ENCODE data around the gene CHD5. TPM values are rescaled to one million over a fixed set of nuclear protein-coding genes. Genes with fewer than 3 reads are reported as not detected.

Gene CHD5
- total RNA-seq, 4 donors from 2014 or later: 0.30 TPM; not detected in 3

DNA sequence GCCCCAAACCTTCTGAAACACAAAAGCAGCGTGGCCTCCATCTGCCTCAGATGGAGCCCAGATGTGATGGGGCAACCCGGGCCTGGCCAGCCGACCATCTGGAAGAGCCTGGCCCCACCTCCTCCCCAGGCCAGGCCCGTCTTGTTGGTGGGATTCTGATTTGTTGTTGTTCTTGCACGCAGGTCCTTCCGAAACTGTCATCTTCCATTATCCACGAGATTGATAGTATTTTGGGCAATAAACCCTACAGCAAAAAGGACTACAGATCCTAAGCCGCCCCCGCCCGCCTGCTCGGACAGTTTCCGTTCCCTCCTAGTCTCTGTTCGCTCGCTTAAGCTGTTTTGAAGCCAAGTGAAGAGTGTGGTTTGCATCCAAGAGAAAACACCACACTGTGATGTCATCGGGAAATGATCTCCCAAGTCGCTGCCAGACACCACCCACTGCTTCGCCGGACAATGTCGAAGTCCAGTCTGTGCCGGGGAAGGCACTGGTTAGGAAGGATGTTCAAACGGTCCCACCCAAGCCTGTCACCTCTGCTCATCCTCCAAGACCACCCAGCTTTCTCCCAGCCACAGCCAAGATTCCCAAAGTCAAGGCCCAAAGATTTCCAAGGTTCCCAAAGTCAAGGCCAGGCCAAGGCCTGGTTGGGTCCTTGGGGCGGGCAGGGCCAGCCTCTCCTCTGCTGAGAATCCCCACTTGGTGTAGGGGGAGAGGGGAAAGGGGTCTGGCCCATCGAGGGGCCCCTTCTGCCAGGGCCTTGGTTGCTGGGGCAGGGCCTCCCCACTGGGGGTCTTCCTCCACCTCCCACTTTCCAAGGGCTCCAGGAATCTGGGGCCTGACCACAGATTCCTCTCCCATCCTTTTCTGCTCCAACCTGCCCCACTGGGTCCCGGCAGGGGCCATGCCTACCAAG, 81.6 kb downstream of the CHD5 start:
- Histone ChIP-seq H3K27ac (no peak overlapping the region), H3K36me3 (peaks cover 0 to 21% (median 0%) of the 10 kb centered on the region in 3 donors), H3K9me3 (no peaks in the 10 kb centered on the region), H3K4me1 (no peaks in the 10 kb centered on the region), H3K4me3 (no peak overlapping the region), H3K27me3 (peaks cover 0 to 14% of the 10 kb centered on the region in 2 donors)
- 55 to 63% methylated on average over 13 to 24 of the region's 24 CpGs for WGBS, 2 donors
- peak in 1 of 2 donors; percentile 11 for TF ChIP-seq EP300 (IDR thresholded peaks at IDR 0.05)
- no peak for TF ChIP-seq POLR2A (IDR thresholded peaks at IDR 0.05)
- TF ChIP-seq, protein P1, sequence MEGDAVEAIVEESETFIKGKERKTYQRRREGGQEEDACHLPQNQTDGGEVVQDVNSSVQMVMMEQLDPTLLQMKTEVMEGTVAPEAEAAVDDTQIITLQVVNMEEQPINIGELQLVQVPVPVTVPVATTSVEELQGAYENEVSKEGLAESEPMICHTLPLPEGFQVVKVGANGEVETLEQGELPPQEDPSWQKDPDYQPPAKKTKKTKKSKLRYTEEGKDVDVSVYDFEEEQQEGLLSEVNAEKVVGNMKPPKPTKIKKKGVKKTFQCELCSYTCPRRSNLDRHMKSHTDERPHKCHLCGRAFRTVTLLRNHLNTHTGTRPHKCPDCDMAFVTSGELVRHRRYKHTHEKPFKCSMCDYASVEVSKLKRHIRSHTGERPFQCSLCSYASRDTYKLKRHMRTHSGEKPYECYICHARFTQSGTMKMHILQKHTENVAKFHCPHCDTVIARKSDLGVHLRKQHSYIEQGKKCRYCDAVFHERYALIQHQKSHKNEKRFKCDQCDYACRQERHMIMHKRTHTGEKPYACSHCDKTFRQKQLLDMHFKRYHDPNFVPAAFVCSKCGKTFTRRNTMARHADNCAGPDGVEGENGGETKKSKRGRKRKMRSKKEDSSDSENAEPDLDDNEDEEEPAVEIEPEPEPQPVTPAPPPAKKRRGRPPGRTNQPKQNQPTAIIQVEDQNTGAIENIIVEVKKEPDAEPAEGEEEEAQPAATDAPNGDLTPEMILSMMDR (IDR thresholded peaks at IDR 0.05): no peak
- DNase-seq (ENCODE audit: low spot score in 2 of 2): peak; percentile 27 to 36

DNA sequence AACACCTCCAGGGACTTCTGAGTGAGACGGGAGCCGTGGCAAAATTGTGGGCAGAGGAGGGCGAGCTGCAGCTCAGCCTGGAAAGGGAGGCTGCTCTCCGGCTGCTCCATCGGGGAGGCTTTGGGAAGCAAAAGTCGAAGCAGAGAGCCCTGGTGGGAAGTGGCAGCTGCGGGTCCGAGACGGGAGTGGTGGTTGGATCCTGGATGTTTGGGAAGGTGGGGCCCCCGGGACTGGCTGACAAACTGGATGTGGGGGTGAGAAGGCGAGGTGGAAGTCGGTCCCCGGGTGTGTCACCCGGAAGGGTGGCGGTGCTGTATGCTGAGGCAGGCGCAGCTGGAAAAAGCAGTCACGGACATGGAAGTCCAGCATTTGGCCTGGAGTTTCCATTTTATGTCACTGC, 82.3 kb downstream of the CHD5 start:
- WGBS, 2 donors: 83% methylated on average over 17 of the region's 17 CpGs
- Histone ChIP-seq H3K36me3 (peaks cover 0 to 23% (median 0%) of the 10 kb centered on the region in 3 donors), H3K4me1 (no peaks in the 10 kb centered on the region), H3K4me3 (no peak overlapping the region), H3K9me3 (no peaks in the 10 kb centered on the region), H3K27ac (no peak overlapping the region), H3K27me3 (peaks cover 0 to 7% of the 10 kb centered on the region in 2 donors)
- TF ChIP-seq, protein P1 (IDR thresholded peaks at IDR 0.05): no peak
- TF ChIP-seq EP300 (IDR thresholded peaks at IDR 0.05): no peak
- no peak for TF ChIP-seq POLR2A (IDR thresholded peaks at IDR 0.05)
- no peak for DNase-seq (ENCODE audit: low spot score in 2 of 2)

DNA sequence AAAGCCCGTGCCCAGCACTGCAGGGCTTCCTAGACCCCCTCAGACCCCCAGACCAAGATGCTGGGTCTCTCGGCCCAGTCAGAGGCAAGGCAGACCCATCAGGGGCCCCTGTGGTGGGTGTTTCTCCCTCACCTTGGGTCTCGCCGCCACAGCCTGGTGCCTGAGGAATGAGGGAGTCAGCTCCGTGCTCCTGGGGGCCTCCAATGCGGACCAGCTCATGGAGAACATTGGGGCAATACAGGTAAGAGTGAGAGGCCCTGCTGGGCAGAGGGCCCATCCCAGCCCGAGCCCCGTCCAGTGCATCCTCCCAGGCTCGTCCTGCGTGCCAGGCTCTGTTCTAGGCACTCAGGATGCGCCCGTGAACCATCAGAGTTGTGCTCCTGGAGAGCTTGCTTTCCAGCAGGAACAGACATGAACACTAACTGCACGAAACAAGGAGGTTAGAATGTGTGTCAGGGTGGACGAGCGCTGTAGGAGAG, 83.0 kb downstream of the CHD5 start:
- no peak for DNase-seq (ENCODE audit: low spot score in 2 of 2)
- WGBS, 2 donors: 88 to 91% methylated on average over 9 to 10 of the region's 15 CpGs
- Histone ChIP-seq H3K9me3 (no peaks in the 10 kb centered on the region), H3K4me1 (no peaks in the 10 kb centered on the region), H3K36me3 (peaks cover 0 to 30% (median 0%) of the 10 kb centered on the region in 3 donors), H3K27ac (no peak overlapping the region), H3K4me3 (no peak overlapping the region), H3K27me3 (peaks cover 0 to under 1% of the 10 kb centered on the region in 2 donors)
- TF ChIP-seq EP300 (IDR thresholded peaks at IDR 0.05): no peak

DNA sequence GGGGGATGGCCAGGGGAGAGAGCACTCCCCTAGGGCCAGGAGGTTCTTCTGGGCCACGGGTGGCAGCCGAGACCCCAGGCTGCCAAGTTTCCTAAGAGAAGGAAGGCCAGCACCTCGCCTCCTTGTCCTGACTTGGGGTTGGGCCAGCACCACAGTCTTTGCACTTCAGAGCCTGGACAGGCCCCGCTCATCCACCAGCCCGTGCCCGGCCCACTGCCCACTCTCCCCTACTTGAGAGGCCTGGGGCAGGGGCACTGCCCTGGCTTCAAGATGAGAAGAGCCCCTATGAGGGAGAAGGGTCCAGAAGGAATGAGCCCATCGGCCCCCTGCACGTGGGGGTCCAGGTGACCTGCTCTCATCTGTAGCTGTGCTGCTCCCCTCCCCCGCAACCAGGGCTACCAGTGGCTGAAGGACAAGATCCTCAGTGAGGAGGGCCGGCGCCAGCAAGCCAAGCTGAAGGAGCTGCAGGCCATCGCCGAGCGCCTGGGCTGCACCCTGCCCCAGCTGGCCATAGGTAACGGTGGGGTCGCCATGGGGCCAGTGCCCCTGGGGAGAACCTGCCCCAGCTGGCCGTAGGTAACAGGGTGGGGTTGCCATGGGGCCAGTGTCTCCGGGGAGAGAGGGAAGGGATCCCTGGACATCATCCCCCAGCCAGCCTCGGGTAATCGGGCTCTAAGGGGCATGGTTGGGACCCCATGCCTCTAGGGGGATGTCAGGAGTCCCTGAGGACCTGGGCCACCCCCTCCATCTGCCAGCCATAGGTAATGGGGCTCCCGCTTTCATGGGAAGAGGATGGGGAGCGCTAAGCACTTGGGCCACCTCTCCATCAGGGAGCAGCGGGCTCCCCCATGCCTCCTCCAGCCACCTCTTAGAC, 83.6 kb downstream of the CHD5 start:
- no peaks in the 10 kb centered on the region for H3K4me1 ChIP-seq
- 85 to 91% methylated on average over 19 to 21 of the region's 23 CpGs for WGBS, 2 donors

More for the DNA sequence above, 83.6 kb downstream of the CHD5 start:
- TF ChIP-seq POLR2A (IDR thresholded peaks at IDR 0.05) (no peak), EP300 (IDR thresholded peaks at IDR 0.05) (no peak)
- TF ChIP-seq, protein P1 (IDR thresholded peaks at IDR 0.05): no peak
- Histone ChIP-seq H3K27me3 (no peaks in the 10 kb centered on the region), H3K4me3 (no peak overlapping the region), H3K36me3 (peaks cover 0 to 31% (median 0%) of the 10 kb centered on the region in 3 donors), H3K27ac (no peak overlapping the region), H3K9me3 (no peaks in the 10 kb centered on the region)
- no peak for DNase-seq (ENCODE audit: low spot score in 2 of 2)

Data from tibial nerve (tissue), 4 donors.